Chondrocyte (in vitro differentiated cells): Measurements from ENCODE around the gene MB. TPM values are rescaled to one million over a fixed set of nuclear protein-coding genes. Genes with fewer than 3 reads are reported as not detected.

ENCODE experiments used
- DNase-seq: peaks from one replicate; pipeline ENCODE4 v3.0.0; 2021; ENCODE audit warnings: mixed read lengths, low spot score
- H3K27ac Mint-ChIP-seq: one replicate; pipeline ENCODE4 v1.8.0; 2021; ENCODE audit warnings: mild to moderate bottlenecking, moderate library complexity, mixed read lengths; ENCODE audit not compliant: unreplicated experiment
- H3K27me3 Mint-ChIP-seq: 2 replicates; pipeline ENCODE4 v1.8.0; 2021; ENCODE audit warnings: low read depth, mixed read lengths
- H3K36me3 Mint-ChIP-seq: 2 replicates; pipeline ENCODE4 v1.8.0; 2021; ENCODE audit warnings: low read depth, mixed read lengths
- H3K4me1 Mint-ChIP-seq: 2 replicates; pipeline ENCODE4 v1.8.0; 2021; ENCODE audit warnings: low read depth, mild to moderate bottlenecking, mixed read lengths
- H3K4me3 Mint-ChIP-seq: one replicate; pipeline ENCODE4 v1.8.0; 2021; ENCODE audit warnings: mild to moderate bottlenecking, moderate library complexity, mixed read lengths; ENCODE audit not compliant: unreplicated experiment
- H3K9me3 Mint-ChIP-seq: 2 replicates; pipeline ENCODE4 v1.8.0; 2021; ENCODE audit warnings: low read depth, mixed read lengths
- total RNA-seq: library from RNA; stranded (reverse); gene quantifications from 3 replicates; pipeline ENCODE4 v1.2.1, GENCODE V29; 2021
- TF ChIP-seq, protein P1 (sequence below): fragments of 200-600 bp; sonication (generic); IDR thresholded peaks from 2 replicates; pipeline ENCODE4 v1.5.0; 2021; ENCODE audit warnings: antibody characterized with exemption, mild to moderate bottlenecking, moderate library complexity

Gene MB
- total RNA-seq, 1 donor from 2014 or later, result not detected

DNA sequence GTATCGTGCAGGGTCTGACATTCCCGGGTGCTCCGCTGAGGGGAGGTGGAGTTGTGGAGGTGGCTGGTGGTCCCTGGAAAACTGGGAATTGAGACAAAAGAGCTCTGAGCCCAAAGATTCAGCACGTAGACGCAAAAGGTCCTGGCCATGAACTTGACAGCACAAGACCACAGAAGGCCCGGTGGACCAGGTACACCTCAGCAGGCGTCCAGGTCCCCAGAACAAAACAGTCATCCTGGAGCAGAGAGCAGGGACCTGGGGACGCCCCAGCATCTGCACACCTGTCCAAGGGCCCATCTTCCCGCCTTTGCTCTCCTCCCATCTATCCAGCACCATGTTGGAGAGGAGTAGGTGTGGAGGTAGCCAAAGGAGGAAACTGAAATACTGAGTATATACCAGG is 13.8 kb upstream of the MB start:
- no peaks in the 10 kb centered on the region for H3K27me3 Mint-ChIP-seq
- DNase-seq, result peak; percentile 70
- no peaks in the 10 kb centered on the region for H3K36me3 Mint-ChIP-seq
- H3K4me1 Mint-ChIP-seq, result peaks cover 35% of the 10 kb centered on the region
- no peak overlapping the region for H3K4me3 Mint-ChIP-seq
- no peak overlapping the region for H3K27ac Mint-ChIP-seq
- TF ChIP-seq, protein P1, sequence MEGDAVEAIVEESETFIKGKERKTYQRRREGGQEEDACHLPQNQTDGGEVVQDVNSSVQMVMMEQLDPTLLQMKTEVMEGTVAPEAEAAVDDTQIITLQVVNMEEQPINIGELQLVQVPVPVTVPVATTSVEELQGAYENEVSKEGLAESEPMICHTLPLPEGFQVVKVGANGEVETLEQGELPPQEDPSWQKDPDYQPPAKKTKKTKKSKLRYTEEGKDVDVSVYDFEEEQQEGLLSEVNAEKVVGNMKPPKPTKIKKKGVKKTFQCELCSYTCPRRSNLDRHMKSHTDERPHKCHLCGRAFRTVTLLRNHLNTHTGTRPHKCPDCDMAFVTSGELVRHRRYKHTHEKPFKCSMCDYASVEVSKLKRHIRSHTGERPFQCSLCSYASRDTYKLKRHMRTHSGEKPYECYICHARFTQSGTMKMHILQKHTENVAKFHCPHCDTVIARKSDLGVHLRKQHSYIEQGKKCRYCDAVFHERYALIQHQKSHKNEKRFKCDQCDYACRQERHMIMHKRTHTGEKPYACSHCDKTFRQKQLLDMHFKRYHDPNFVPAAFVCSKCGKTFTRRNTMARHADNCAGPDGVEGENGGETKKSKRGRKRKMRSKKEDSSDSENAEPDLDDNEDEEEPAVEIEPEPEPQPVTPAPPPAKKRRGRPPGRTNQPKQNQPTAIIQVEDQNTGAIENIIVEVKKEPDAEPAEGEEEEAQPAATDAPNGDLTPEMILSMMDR, result no peak
- no peaks in the 10 kb centered on the region for H3K9me3 Mint-ChIP-seq

DNA sequence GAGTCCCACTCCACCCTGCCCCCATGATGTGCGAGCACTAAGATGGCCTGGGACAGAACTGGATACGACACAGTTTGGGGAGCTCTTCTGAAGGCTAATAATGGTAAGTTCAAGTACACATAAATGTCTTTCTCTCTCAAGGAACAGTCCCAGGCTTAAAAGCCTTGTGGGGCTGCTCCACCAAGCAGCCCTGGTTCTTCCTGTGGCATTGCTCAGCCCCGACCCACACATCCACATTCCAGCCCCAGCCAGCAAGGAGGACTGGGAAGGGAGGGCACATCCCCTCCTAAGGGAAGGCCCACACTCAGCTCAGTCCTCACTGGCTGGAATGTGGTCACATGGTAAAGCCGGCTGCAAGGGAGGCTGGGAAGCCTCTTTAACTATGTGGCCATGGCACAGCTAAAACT is 13.3 kb upstream of the MB start:
- peak overlapping the region; percentile 80 for H3K27ac Mint-ChIP-seq

DNA sequence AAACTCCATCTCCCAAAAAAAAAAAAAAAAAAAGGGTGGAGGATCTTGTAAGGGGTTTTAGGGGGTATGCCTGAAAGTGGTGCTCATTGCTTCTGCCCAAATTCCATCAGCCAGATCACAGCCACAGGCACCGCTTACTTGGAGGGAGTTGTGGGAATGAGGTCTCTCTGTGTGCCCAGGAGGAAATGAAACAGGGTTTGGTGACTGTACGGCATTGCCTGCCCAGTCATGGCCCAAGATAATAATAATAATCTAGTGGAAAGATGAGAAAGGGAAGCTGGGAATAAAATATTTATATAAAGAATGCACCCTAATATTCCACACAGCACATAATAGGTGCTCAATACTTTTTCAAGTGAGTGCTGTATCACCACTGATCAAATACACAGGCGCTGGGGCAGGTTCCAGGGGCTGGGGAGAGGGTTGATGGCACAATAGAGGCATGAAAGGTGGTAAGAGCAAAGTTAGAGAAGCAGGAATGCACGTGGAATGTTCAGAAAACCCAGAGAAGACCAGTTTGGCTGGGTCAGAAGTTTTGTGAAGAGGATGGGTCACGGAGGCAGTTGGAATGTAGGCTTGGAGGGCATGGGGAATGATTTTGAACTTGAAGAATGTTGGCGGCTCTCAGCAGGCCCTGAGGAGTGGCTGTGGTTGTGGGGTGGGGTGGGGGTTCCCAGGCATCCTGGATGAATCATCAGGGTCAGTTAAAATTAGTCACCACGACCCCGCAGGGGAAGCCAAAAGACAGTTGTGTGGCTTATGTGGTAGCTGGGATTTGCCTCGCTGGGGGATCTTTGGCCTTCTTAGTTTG is 12.5 kb upstream of the MB start:
- DNase-seq, result peak; percentile 82

More for the DNA sequence above, 13.3 kb upstream of the MB start:
- H3K27me3 Mint-ChIP-seq, result no peaks in the 10 kb centered on the region
- no peaks in the 10 kb centered on the region for H3K9me3 Mint-ChIP-seq
- no peak overlapping the region for H3K4me3 Mint-ChIP-seq
- H3K4me1 Mint-ChIP-seq, result peaks cover 36% of the 10 kb centered on the region
- H3K36me3 Mint-ChIP-seq, result no peaks in the 10 kb centered on the region
- TF ChIP-seq, protein P1, result no peak
- peak; percentile 40 for DNase-seq

DNA sequence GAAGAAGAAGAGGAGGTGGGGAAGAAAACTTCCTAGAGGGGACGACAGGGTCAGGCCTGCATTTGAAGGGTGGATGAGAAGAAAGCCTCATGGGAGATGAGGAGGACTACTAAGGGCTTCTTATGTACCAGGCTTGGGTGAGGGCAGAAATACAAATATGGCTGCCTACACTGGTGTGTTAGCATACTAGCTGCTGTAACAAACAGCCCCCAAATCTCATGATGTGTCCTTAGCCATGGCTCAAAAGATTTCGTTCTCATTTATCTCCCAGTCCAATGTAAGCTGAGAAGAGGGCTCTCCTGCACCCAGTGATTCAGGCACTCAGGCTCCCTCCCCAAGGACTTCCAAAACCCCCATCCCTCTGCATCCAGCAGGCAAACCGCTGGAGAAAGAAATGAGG is 11.6 kb upstream of the MB start:
- no peaks in the 10 kb centered on the region for H3K9me3 Mint-ChIP-seq
- H3K4me1 Mint-ChIP-seq, result peaks cover 36% of the 10 kb centered on the region
- no peak for DNase-seq
- no peaks in the 10 kb centered on the region for H3K36me3 Mint-ChIP-seq
- no peak overlapping the region for H3K4me3 Mint-ChIP-seq
- H3K27me3 Mint-ChIP-seq, result no peaks in the 10 kb centered on the region
- TF ChIP-seq, protein P1, result no peak
- peak overlapping the region; percentile 95 for H3K27ac Mint-ChIP-seq

More for the DNA sequence above, 12.5 kb upstream of the MB start:
- TF ChIP-seq, protein P1, result no peak
- Mint-ChIP-seq H3K27ac (peak overlapping the region; percentile 95), H3K4me3 (peak overlapping the region; percentile 36), H3K36me3 (no peaks in the 10 kb centered on the region), H3K4me1 (peaks cover 36% of the 10 kb centered on the region), H3K27me3 (no peaks in the 10 kb centered on the region), H3K9me3 (no peaks in the 10 kb centered on the region)

DNA sequence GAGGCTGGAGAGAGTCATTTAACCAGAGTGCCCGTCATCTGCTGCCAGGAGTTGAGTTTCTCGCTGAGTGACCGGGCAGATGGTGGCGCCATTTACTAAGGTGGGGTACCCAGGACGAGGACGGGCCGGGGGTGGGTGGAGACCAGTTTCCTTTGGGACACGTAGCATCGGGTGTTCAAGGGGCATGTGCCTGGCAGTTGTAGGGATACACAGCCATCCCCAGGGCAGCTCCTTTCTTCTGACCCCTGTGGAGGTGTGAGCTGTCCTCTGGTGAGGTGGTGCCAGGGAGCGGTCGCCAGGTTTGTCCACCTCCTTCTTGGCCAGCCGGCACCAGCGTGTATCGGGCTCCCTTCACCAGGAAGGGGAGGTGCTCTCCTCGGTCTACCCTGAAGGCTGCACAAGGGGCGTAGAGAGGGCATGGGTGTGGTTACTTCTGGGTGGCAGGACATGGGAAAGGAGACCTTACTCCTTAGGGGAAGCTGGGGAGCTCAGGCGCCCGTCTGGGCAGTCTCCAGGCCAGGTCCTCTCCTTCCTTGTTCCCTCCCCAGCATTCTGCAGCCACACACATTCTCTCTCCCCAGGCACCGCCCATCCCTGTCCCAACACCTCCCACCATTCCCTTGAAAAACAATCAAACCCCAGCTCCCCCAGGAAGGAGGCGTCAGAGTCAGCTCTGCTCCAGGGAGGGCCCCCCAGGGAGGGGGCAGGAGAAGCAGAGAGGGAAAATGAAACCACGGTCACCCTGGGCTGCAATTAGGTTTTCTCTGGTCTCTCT is 10.3 kb upstream of the MB start:
- no peaks in the 10 kb centered on the region for H3K36me3 Mint-ChIP-seq
- H3K4me1 Mint-ChIP-seq, result peaks cover 45% of the 10 kb centered on the region
- TF ChIP-seq, protein P1, result peak; percentile 83
- DNase-seq, result peak; percentile 77
- peak overlapping the region; percentile 96 for H3K27ac Mint-ChIP-seq
- H3K27me3 Mint-ChIP-seq, result no peaks in the 10 kb centered on the region
- no peaks in the 10 kb centered on the region for H3K9me3 Mint-ChIP-seq
- H3K4me3 Mint-ChIP-seq, result peak overlapping the region; percentile 84
